ENCODE data around the gene GRIN3A. TPM values are rescaled to one million over a fixed set of nuclear protein-coding genes. Genes with fewer than 3 reads are reported as not detected.
"Not testable (repeated sequence)": the region's sequence is repeated elsewhere in the genome, so short reads cannot be mapped to it uniquely, and the experiment has no call there.

Gene GRIN3A
- total RNA-seq, 1 experiment from 2014 or later, result 0.03 TPM

GRCh38 chr9:101731429-101731828 lies 7.0 kb downstream of the GRIN3A start:
- no TSS peak for BruUV-seq (replicated peaks)
- in situ Hi-C loops (cut with HindIII; ENCODE audit: low pct_unique_long_range_greater_than_20kb, low sequenced_read_pairs), result no loop called here
- POLR2A ChIA-PET, result no interaction called here

GRCh38 chr9:101727612-101728524 lies 10.6 kb downstream of the GRIN3A start:
- H3K4me1 ChIP-seq (ENCODE audit: control insufficient read depth, insufficient read depth, low read length), result no peaks in the 10 kb centered on the region
- no peak overlapping the region for H3K27ac ChIP-seq (ENCODE audit: low read length)
- no peak for DNase-seq (ENCODE audit: low read depth, low spot score)
- no TSS peak for BruUV-seq (replicated peaks)
- no peak for TF ChIP-seq TCF7L2 (IDR thresholded peaks at IDR 0.05; ENCODE audit: low read depth, low read length)
- TF ChIP-seq CTCF (IDR thresholded peaks at IDR 0.05), result peak; percentile 61
- H3K4me3 ChIP-seq (ENCODE audit: low read depth in 2 of 2, low read length in 2 of 2), result no peak overlapping the region
- in situ Hi-C loops (cut with HindIII; ENCODE audit: low pct_unique_long_range_greater_than_20kb, low sequenced_read_pairs), result no loop called here
- ChIA-PET POLR2A (no interaction called here), CTCF (interaction anchor here (0.6 kb wide), 2 partner anchors 140 to 251 kb away, joined by 3 read pairs; no protein-coding TSS in a partner anchor)
- H3K36me3 ChIP-seq (ENCODE audit: control insufficient read depth, insufficient read depth, low read length), result no peaks in the 10 kb centered on the region
- intact Hi-C loops (cut with micrococcal nuclease; ENCODE audit: unreplicated experiment), result no loop called here
- ATAC-seq, result no peak
- no peaks in the 10 kb centered on the region for H3K9me3 ChIP-seq (ENCODE audit: control insufficient read depth, insufficient read depth, low read depth, low read length)
- H3K27me3 ChIP-seq (ENCODE audit: control insufficient read depth, insufficient read depth, low read length), result no peaks in the 10 kb centered on the region

More at GRCh38 chr9:101731429-101731828, 7.0 kb downstream of the GRIN3A start:
- CTCF ChIA-PET, result no interaction called here
- intact Hi-C loops (cut with micrococcal nuclease; ENCODE audit: unreplicated experiment), result no loop called here
- TF ChIP-seq POLR2AphosphoS5 (IDR thresholded peaks at IDR 0.05; ENCODE audit: low read depth, low read length) (no peak), SIN3A (IDR thresholded peaks at IDR 0.05; ENCODE audit: borderline replicate concordance, insufficient read depth, low read depth, low read length) (no peak), TCF7L2 (IDR thresholded peaks at IDR 0.05; ENCODE audit: low read depth, low read length) (no peak), REST (IDR thresholded peaks at IDR 0.05; ENCODE audit: insufficient read depth in 1 of 2, low read depth in 2 of 2, low read length in 1 of 2) (no peak), CTCF (IDR thresholded peaks at IDR 0.05) (no peak)
- ATAC-seq, result no peak
- Histone ChIP-seq H3K9me3 (ENCODE audit: control insufficient read depth, insufficient read depth, low read depth, low read length) (no peaks in the 10 kb centered on the region), H3K4me1 (ENCODE audit: control insufficient read depth, insufficient read depth, low read length) (no peaks in the 10 kb centered on the region), H3K36me3 (ENCODE audit: control insufficient read depth, insufficient read depth, low read length) (no peaks in the 10 kb centered on the region), H3K27ac (ENCODE audit: low read length) (no peak overlapping the region), H3K27me3 (ENCODE audit: control insufficient read depth, insufficient read depth, low read length) (no peaks in the 10 kb centered on the region), H3K4me3 (ENCODE audit: low read depth in 2 of 2, low read length in 2 of 2) (no peak overlapping the region)
- DNase-seq (ENCODE audit: low read depth, low spot score), result no peak

GRCh38 chr9:101724271-101724670 lies 14.2 kb downstream of the GRIN3A start:
- CTCF ChIA-PET; H3K4me1 ChIP-seq (ENCODE audit: control insufficient read depth, insufficient read depth, low read length); intact Hi-C loops (cut with micrococcal nuclease; ENCODE audit: unreplicated experiment); BruUV-seq (replicated peaks); H3K27me3 ChIP-seq (ENCODE audit: control insufficient read depth, insufficient read depth, low read length); H3K4me3 ChIP-seq (ENCODE audit: low read depth in 2 of 2, low read length in 2 of 2); H3K27ac ChIP-seq (ENCODE audit: low read length); H3K9me3 ChIP-seq (ENCODE audit: control insufficient read depth, insufficient read depth, low read depth, low read length); ATAC-seq; DNase-seq (ENCODE audit: low read depth, low spot score); H3K36me3 ChIP-seq (ENCODE audit: control insufficient read depth, insufficient read depth, low read length); in situ Hi-C loops (cut with HindIII; ENCODE audit: low pct_unique_long_range_greater_than_20kb, low sequenced_read_pairs); POLR2A ChIA-PET: not testable (repeated sequence)

All from Panc1 (cell line).